PC-3 (cell line): ENCODE results near the gene SNED1. TPM values are rescaled to one million over a fixed set of nuclear protein-coding genes. Genes with fewer than 3 reads are reported as not detected.
"Not testable (repeated sequence)": the region's sequence is repeated elsewhere in the genome, so short reads cannot be mapped to it uniquely, and the experiment has no call there.

ENCODE experiments used
- ATAC-seq: fragments of 200-7000 bp; cut with Tn5 transposase; 2 replicates; pipeline ENCODE4 v1.9.1; 2020; ENCODE audit warnings: mild to moderate bottlenecking, moderate library complexity
- BruUV-seq: library from RNA; stranded (reverse); fragments of 400-500 nt; replicated peaks from 2 replicates; lab custom pipeline; 2021; lab: Mats Ljungman, UMichigan
- CTCF ChIA-PET: fragments of 300-600 bp; sonication (Branson Sonifier 250); formaldehyde crosslinking; loops from one replicate; lab custom pipeline; 2022; ENCODE audit warnings: antibody characterized with exemption; lab: Charles Lee
- POLR2A ChIA-PET: fragments of 300-600 bp; sonication (Branson Sonifier 250); formaldehyde crosslinking; loops from one replicate; lab custom pipeline; 2022; ENCODE audit warnings: antibody characterized with exemption; ENCODE audit not compliant: unreplicated experiment; lab: Charles Lee
- DNase-seq: peaks from one replicate; pipeline ENCODE4 v3.0.0-alpha.2; 2015
- H2AFZ ChIP-seq: fragments of 300-600 bp; sonication (generic); 2 replicates; pipeline ENCODE4 v1.6.0; 2016; ENCODE audit warnings: antibody characterized with exemption, low read length
- H3F3A ChIP-seq: fragments of 300-600 bp; sonication (generic); one replicate; pipeline ENCODE4 v1.6.0; 2017; ENCODE audit warnings: antibody characterized with exemption, low read length, control low read depth, mild to moderate bottlenecking; ENCODE audit not compliant: unreplicated experiment
- H3K27ac ChIP-seq: fragments of 300-600 bp; sonication (generic); 2 replicates; pipeline ENCODE4 v1.5.1; 2016; ENCODE audit warnings: mild to moderate bottlenecking, low read length
- H3K27me3 ChIP-seq: fragments of 300-600 bp; sonication (generic); 2 replicates; pipeline ENCODE4 v1.6.1; 2016; ENCODE audit warnings: low read length, mixed read lengths
- H3K36me3 ChIP-seq: fragments of 300-600 bp; sonication (generic); 2 replicates; pipeline ENCODE4 v1.6.1; 2016; ENCODE audit warnings: low read depth, mixed run types, low read length, mixed read lengths
- H3K4me1 ChIP-seq: fragments of 300-600 bp; sonication (generic); 2 replicates; pipeline ENCODE4 v1.5.1; 2016; ENCODE audit warnings: low read length; ENCODE audit not compliant: insufficient read depth
- H3K4me2 ChIP-seq: fragments of 300-600 bp; sonication (generic); 2 replicates; pipeline ENCODE4 v1.6.0; 2016; ENCODE audit warnings: low read length
- H3K4me3 ChIP-seq: fragments of 300-600 bp; sonication (generic); 2 replicates; pipeline ENCODE4 v1.5.1; 2016; ENCODE audit warnings: mild to moderate bottlenecking, low read length, mixed read lengths
- H3K79me2 ChIP-seq: fragments of 300-600 bp; sonication (generic); 2 replicates; pipeline ENCODE4 v1.6.1; 2017; ENCODE audit warnings: low read length, mixed read lengths
- H3K9ac ChIP-seq: fragments of 300-600 bp; sonication (generic); 2 replicates; pipeline ENCODE4 v1.6.0; 2016; ENCODE audit warnings: mild to moderate bottlenecking, low read length
- H3K9me2 ChIP-seq: fragments of 300-600 bp; sonication (generic); replicated peaks from 2 replicates; pipeline ENCODE4 v1.6.1; 2016; ENCODE audit warnings: mixed run types, low read length, mixed read lengths
- H3K9me3 ChIP-seq: fragments of 300-600 bp; sonication (generic); 2 replicates; pipeline ENCODE4 v1.6.1; 2016; ENCODE audit warnings: low read length, mixed read lengths
- H4K20me1 ChIP-seq: fragments of 300-600 bp; sonication (generic); 2 replicates; pipeline ENCODE4 v1.6.1; 2016; ENCODE audit warnings: low read length, mixed read lengths
- EZH2 ChIP-seq: fragments of 300-600 bp; sonication (generic); IDR thresholded peaks from one replicate; pipeline ENCODE4 v1.6.1; 2017; ENCODE audit warnings: antibody characterized with exemption, mild to moderate bottlenecking, low read length; ENCODE audit not compliant: unreplicated experiment
- EZH2phosphoT487 ChIP-seq: fragments of 300-600 bp; sonication (generic); IDR thresholded peaks from 2 replicates; pipeline ENCODE4 v1.6.1; 2018; ENCODE audit warnings: mild to moderate bottlenecking, antibody characterized with exemption, low read length, borderline replicate concordance
- intact Hi-C: fragments of 100-400 bp; cut with micrococcal nuclease; formaldehyde crosslinking; loops from 2 replicates; pipeline ENCODE4 v1.9.0; 2023
- total RNA-seq: library from RNA; depleted of rRNA; stranded (reverse); fragments of >200 nt; gene quantifications from 2 replicates; pipeline ENCODE4 v1.2.3, GENCODE V29; 2014
- TF ChIP-seq, protein P1 (sequence below): fragments of 300-600 bp; sonication (generic); conservative IDR thresholded peaks from 2 replicates; pipeline ENCODE4 v1.5.1; 2017; ENCODE audit warnings: antibody characterized with exemption, low read depth, mild to moderate bottlenecking, low read length

Gene SNED1
- total RNA-seq, 1 experiment from 2014 or later: 0.66 TPM

DNA sequence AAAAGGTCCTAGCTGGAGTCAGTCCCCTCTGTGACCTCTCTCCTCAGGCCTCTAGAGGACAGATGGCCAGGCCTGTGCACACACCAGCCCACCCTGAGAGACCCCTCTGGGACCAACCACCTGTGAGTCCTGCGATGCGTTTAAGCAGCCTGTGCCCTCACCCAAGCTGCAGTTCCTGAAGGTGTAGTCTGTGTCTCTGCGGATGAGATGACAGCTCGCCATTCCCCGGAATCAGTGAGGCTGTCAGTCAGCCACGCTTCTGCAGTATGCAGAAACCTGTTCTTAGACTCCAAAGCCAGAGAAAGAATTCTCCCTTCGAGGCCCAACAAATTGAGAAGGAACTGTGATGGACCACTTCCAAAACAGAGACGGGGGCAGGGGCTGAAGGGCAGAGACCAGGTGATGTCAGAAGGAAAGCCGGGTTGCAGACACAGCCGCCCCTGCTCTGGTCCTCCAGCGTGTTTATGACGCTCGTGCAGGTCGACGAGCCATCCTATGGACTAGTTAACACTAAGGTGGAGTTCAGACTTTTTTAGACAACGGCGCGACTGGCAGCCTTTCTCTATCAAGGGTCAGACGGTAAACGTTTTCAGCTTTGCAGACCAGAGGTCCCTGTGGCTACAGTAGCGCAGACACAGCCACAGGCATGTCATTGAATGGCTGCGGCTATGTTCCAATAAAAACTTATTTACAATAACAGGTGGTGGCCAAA, 93.5 kb downstream of the SNED1 start:
- no TSS peak for BruUV-seq
- DNase-seq (no peak), ATAC-seq (no peak)
- no peaks in the 10 kb centered on the region for H3K36me3 ChIP-seq
- CTCF ChIA-PET: no interaction called here
- no peak overlapping the region for H3K4me2 ChIP-seq
- H3K9ac ChIP-seq: no peak overlapping the region
- H3K27ac ChIP-seq: no peak overlapping the region
- no peak overlapping the region for H3K4me3 ChIP-seq
- H2AFZ ChIP-seq: no peak overlapping the region
- no peaks in the 10 kb centered on the region for H3K27me3 ChIP-seq
- no peaks in the 10 kb centered on the region for H3K9me2 ChIP-seq
- intact Hi-C loops: no loop called here
- TF ChIP-seq EZH2phosphoT487: no peak
- no peak for TF ChIP-seq EZH2
- TF ChIP-seq, protein P1, sequence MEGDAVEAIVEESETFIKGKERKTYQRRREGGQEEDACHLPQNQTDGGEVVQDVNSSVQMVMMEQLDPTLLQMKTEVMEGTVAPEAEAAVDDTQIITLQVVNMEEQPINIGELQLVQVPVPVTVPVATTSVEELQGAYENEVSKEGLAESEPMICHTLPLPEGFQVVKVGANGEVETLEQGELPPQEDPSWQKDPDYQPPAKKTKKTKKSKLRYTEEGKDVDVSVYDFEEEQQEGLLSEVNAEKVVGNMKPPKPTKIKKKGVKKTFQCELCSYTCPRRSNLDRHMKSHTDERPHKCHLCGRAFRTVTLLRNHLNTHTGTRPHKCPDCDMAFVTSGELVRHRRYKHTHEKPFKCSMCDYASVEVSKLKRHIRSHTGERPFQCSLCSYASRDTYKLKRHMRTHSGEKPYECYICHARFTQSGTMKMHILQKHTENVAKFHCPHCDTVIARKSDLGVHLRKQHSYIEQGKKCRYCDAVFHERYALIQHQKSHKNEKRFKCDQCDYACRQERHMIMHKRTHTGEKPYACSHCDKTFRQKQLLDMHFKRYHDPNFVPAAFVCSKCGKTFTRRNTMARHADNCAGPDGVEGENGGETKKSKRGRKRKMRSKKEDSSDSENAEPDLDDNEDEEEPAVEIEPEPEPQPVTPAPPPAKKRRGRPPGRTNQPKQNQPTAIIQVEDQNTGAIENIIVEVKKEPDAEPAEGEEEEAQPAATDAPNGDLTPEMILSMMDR: no peak
- POLR2A ChIA-PET: no interaction called here
- H4K20me1 ChIP-seq: no peaks in the 10 kb centered on the region
- no peaks in the 10 kb centered on the region for H3K4me1 ChIP-seq
- no peaks in the 10 kb centered on the region for H3F3A ChIP-seq
- no peaks in the 10 kb centered on the region for H3K9me3 ChIP-seq
- no peaks in the 10 kb centered on the region for H3K79me2 ChIP-seq

- H3K9me2 ChIP-seq: no peaks in the 10 kb centered on the region
- H3K9ac ChIP-seq: no peak overlapping the region
- POLR2A ChIA-PET: no interaction called here
- H3F3A ChIP-seq: no peaks in the 10 kb centered on the region
- H3K4me2 ChIP-seq: no peak overlapping the region
- no peaks in the 10 kb centered on the region for H3K36me3 ChIP-seq
- no peaks in the 10 kb centered on the region for H3K4me1 ChIP-seq
- DNase-seq (no peak), ATAC-seq (no peak)
- no peak overlapping the region for H3K27ac ChIP-seq
- H3K27me3 ChIP-seq: no peaks in the 10 kb centered on the region
- intact Hi-C loops: no loop called here
- TF ChIP-seq EZH2: no peak
- TF ChIP-seq, protein P1: no peak
- no peak for TF ChIP-seq EZH2phosphoT487
- H3K9me3 ChIP-seq: no peaks in the 10 kb centered on the region
- H3K4me3 ChIP-seq: no peak overlapping the region
- CTCF ChIA-PET: no interaction called here
- H4K20me1 ChIP-seq: no peaks in the 10 kb centered on the region
- BruUV-seq: no TSS peak
- no peaks in the 10 kb centered on the region for H3K79me2 ChIP-seq
- H2AFZ ChIP-seq: no peak overlapping the region
Observed at GRCh38 chr2:241092677-241093076, 94.3 kb downstream of the SNED1 start.

DNA sequence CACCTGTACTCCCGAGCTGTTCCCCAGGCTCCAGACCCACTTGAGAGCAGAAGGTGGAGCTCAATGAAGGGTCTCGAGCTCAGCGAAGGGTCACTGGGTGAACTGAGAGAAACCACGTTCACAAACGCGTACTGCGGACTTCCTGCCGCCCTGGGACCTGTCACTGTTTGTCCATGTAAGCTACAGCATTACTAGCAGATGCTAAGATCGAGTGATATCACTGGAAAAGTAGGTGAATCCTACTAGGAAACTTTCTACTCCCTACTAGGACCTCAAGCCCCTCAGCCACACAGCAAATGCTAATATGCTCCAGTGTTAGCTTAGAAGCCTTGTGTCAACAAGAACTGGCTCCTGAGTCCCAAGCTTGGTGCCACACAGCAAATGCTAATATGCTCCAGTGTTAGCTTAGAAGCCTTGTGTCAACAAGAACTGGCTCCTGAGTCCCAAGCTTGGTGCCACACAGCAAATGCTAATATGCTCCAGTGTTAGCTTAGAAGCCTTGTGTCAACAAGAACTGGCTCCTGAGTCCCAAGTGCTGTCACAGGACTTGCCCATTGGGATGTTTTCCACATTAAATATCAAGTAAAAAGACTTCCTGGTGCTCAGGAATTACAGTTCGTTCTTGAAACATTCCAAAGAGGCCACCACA, 94.8 kb downstream of the SNED1 start:
- POLR2A ChIA-PET, H3K9ac ChIP-seq, CTCF ChIA-PET, ATAC-seq, H3K9me3 ChIP-seq, H2AFZ ChIP-seq, intact Hi-C loops, H3K4me1 ChIP-seq, H3K36me3 ChIP-seq, DNase-seq, BruUV-seq, H3K27ac ChIP-seq, H3K4me2 ChIP-seq, H3F3A ChIP-seq, H3K27me3 ChIP-seq, H3K79me2 ChIP-seq, H3K4me3 ChIP-seq, H3K9me2 ChIP-seq, H4K20me1 ChIP-seq: not testable (repeated sequence)
